ENCODE measurements around the gene TARS2. TPM values are rescaled to one million over a fixed set of nuclear protein-coding genes. Genes with fewer than 3 reads are reported as not detected.

The TARS2 gene
- total RNA-seq, 2 donors from 2014 or later, result 17.4 to 30.2 TPM

GRCh38 chr1:150498342-150498741, 11.1 kb downstream of the TARS2 start:
- DNase-seq (ENCODE audit: low spot score), result no peak
- Histone ChIP-seq H3K4me3 (no peak overlapping the region), H3K4me1 (replicated peaks) (no peaks in the 10 kb centered on the region), H3K36me3 (peaks cover 0 to 2% of the 10 kb centered on the region in 2 donors), H3K27ac (no peak overlapping the region), H3K27me3 (replicated peaks; ENCODE audit: insufficient read depth) (no peaks in the 10 kb centered on the region), H3K9me3 (no peaks in the 10 kb centered on the region)
- intact Hi-C loops (cut with DNase I), result no loop called here
- TF ChIP-seq POLR2AphosphoS5 (IDR thresholded peaks at IDR 0.05), result no peak
- TF ChIP-seq POLR2A (IDR thresholded peaks at IDR 0.05), result no peak
- TF ChIP-seq, protein P1, sequence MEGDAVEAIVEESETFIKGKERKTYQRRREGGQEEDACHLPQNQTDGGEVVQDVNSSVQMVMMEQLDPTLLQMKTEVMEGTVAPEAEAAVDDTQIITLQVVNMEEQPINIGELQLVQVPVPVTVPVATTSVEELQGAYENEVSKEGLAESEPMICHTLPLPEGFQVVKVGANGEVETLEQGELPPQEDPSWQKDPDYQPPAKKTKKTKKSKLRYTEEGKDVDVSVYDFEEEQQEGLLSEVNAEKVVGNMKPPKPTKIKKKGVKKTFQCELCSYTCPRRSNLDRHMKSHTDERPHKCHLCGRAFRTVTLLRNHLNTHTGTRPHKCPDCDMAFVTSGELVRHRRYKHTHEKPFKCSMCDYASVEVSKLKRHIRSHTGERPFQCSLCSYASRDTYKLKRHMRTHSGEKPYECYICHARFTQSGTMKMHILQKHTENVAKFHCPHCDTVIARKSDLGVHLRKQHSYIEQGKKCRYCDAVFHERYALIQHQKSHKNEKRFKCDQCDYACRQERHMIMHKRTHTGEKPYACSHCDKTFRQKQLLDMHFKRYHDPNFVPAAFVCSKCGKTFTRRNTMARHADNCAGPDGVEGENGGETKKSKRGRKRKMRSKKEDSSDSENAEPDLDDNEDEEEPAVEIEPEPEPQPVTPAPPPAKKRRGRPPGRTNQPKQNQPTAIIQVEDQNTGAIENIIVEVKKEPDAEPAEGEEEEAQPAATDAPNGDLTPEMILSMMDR (IDR thresholded peaks at IDR 0.05), result no peak
- 96% methylated on average over 10 of the region's 10 CpGs for WGBS

DNA sequence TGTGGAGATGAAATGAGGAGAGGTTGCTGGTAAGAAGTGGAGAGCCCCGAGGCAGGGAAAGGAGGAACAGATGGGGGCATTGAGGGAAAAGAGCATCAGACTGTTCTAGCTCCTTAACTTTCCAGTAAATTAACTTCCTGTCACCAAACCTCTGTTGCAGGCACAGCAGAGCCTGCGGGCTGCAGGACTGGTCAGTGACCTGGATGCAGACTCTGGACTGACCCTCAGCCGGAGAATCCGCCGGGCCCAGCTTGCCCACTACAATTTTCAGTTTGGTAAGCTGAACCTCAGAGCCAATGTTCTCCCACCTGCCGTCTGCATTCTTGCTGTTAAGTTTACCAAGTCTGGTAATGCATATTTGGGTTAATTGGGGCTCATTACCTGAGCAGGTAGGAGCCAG, 18.2 kb downstream of the TARS2 start:
- TF ChIP-seq POLR2AphosphoS5 (IDR thresholded peaks at IDR 0.05), result no peak
- TF ChIP-seq, protein P1 (IDR thresholded peaks at IDR 0.05), result no peak
- TF ChIP-seq POLR2A (IDR thresholded peaks at IDR 0.05), result no peak
- 80% methylated on average over 6 of the region's 6 CpGs for WGBS
- Histone ChIP-seq H3K9me3 (no peaks in the 10 kb centered on the region), H3K36me3 (peaks cover 4 to 9% of the 10 kb centered on the region in 2 donors), H3K4me1 (replicated peaks) (no peaks in the 10 kb centered on the region), H3K27me3 (replicated peaks; ENCODE audit: insufficient read depth) (no peaks in the 10 kb centered on the region), H3K27ac (no peak overlapping the region), H3K4me3 (no peak overlapping the region)
- DNase-seq (ENCODE audit: low spot score), result no peak
- intact Hi-C loops (cut with DNase I), result no loop called here

DNA sequence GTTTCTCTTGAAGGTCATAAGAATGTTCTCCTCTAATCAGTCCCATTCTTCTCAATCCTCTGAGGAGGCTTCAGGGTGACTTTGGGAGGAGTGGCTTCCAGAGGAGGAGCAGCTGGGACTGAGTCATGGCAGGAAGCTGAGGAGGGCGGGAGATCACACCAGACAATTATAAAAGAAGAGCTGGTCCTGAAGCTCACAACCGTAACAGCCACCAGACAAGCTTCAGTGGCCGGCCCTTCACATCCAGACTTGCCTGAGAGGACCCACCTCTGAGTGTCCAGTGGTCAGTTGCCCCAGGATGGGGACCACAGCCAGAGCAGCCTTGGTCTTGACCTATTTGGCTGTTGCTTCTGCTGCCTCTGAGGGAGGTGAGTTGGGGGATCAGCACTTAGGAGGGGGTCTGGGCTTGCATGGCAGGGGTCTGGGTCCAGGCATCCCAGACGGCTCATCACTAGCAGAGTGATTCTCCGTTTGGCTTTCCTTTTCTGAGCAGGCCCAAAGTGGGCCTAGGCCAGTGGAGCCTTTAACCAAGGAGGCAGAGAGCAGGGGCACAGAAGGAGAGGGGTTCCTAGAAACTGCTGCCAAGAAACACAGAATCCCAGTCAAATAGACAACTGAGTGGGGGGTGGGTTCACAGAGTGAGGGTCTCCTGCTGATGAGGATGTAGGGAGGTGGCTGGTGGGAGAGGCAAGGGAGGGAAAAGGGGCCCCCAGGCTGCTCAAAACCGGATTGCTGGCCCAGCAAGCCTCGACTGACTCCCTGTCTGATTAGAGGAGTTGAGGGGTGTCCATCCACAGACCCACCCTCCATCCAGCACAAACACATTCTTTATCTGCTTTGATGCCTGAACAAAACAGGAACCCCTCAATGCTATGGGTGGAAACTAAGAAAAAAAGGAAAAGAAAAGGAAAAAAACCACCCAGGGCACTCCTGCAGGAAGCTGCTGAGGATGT, 21.0 kb downstream of the TARS2 start, which contains the start of gene ECM1:
Gene ECM1 (plus strand): TSS at position 198 of the 953 bp plus-strand sequence. CDS start 101 bp downstream, at position 299.
- Histone ChIP-seq H3K36me3 (peaks cover 4 to 9% of the 10 kb centered on the region in 2 donors), H3K4me1 (replicated peaks) (no peaks in the 10 kb centered on the region), H3K9me3 (no peaks in the 10 kb centered on the region), H3K27ac (peak within 1 kb of the TSS; percentile 19 to 49), H3K4me3 (no peak within 1 kb of the TSS), H3K27me3 (replicated peaks; ENCODE audit: insufficient read depth) (no peaks in the 10 kb centered on the region)
- DNase-seq (ENCODE audit: low spot score), result no peak
- peak; percentile 23 for TF ChIP-seq POLR2AphosphoS5 (IDR thresholded peaks at IDR 0.05)
- no peak for TF ChIP-seq POLR2A (IDR thresholded peaks at IDR 0.05)
- intact Hi-C loops (cut with DNase I), result no loop called here
- WGBS, result 50% methylated on average over 7 of the region's 7 CpGs

- H3K27me3 ChIP-seq (replicated peaks; ENCODE audit: insufficient read depth), result no peaks in the 10 kb centered on the region
- H3K4me3 ChIP-seq, result no peak overlapping the region
- no peak overlapping the region for H3K27ac ChIP-seq
- intact Hi-C loops (cut with DNase I), result no loop called here
- H3K9me3 ChIP-seq, result no peaks in the 10 kb centered on the region
- H3K4me1 ChIP-seq (replicated peaks), result no peaks in the 10 kb centered on the region
- DNase-seq (ENCODE audit: low spot score), result no peak
- 71% methylated on average over 4 of the region's 4 CpGs for WGBS
- peaks cover 4 to 9% of the 10 kb centered on the region in 2 donors for H3K36me3 ChIP-seq
- TF ChIP-seq POLR2A (IDR thresholded peaks at IDR 0.05) (no peak), POLR2AphosphoS5 (IDR thresholded peaks at IDR 0.05) (no peak)
- TF ChIP-seq, protein P1 (IDR thresholded peaks at IDR 0.05), result no peak
Measured at GRCh38 chr1:150508982-150509381, 21.8 kb downstream of the TARS2 start.

- intact Hi-C loops (cut with DNase I), result no loop called here
- no peaks in the 10 kb centered on the region for H3K4me1 ChIP-seq (replicated peaks)
Measured at GRCh38 chr1:150511551-150511950, 24.3 kb downstream of the TARS2 start.

More at GRCh38 chr1:150511551-150511950, 24.3 kb downstream of the TARS2 start:
- Histone ChIP-seq H3K27ac (no peak overlapping the region), H3K9me3 (no peaks in the 10 kb centered on the region), H3K4me3 (no peak overlapping the region), H3K27me3 (replicated peaks; ENCODE audit: insufficient read depth) (no peaks in the 10 kb centered on the region), H3K36me3 (peaks cover 0 to 4% of the 10 kb centered on the region in 2 donors)
- WGBS, result 71% methylated on average over 12 of the region's 12 CpGs
- DNase-seq (ENCODE audit: low spot score), result no peak
- no peak for TF ChIP-seq POLR2AphosphoS5 (IDR thresholded peaks at IDR 0.05)
- TF ChIP-seq POLR2A (IDR thresholded peaks at IDR 0.05), result no peak
- TF ChIP-seq, protein P1 (IDR thresholded peaks at IDR 0.05), result no peak
